HCT116 (cell line): Measurements from ENCODE around the gene COL4A3. TPM values are rescaled to one million over a fixed set of nuclear protein-coding genes. Genes with fewer than 3 reads are reported as not detected.

Experiments
- ATAC-seq: fragments of 200-7000 bp; cut with Tn5 transposase; 2 replicates; pipeline ENCODE4 v1.9.1; 2020; ENCODE audit warnings: mild to moderate bottlenecking, moderate library complexity
- BruUV-seq: library from RNA; stranded (reverse); fragments of 400-500 nt; replicated peaks from 2 replicates; lab custom pipeline; 2021; lab: Mats Ljungman, UMichigan
- CTCF ChIA-PET: fragments of 300-600 bp; sonication (Branson Sonifier 250); formaldehyde crosslinking; loops from one replicate; lab custom pipeline; 2021; ENCODE audit warnings: antibody characterized with exemption; lab: Charles Lee
- POLR2A ChIA-PET: fragments of 300-600, 350-600 bp; sonication (Branson Sonifier 250); formaldehyde crosslinking; loops from one replicate; lab custom pipeline; 2021; ENCODE audit warnings: antibody characterized with exemption; lab: Charles Lee
- RAD21 ChIA-PET, 2 experiments: fragments of 300-600 bp; sonication (Branson Sonifier 250); formaldehyde crosslinking; loops; one replicate each; lab custom pipeline; 2023; ENCODE audit warnings: low total read pairs in 2 of 2; ENCODE audit not compliant: uncharacterized antibody in 2 of 2, unreplicated experiment in 2 of 2, low non-redundant PET in 1 of 2; lab: Charles Lee
- DNase-seq: peaks from one replicate; pipeline ENCODE4 v3.0.0-alpha.2; 2010; ENCODE audit warnings: low read depth, low spot score
- H2AFZ ChIP-seq: fragments of 200-600 bp; shearing (Covaris generic), sonication (generic); 2 replicates; pipeline ENCODE4 v1.6.1; 2017; ENCODE audit warnings: low read depth, mixed run types, mixed read lengths, antibody characterized with exemption, low read length; ENCODE audit not compliant: poor library complexity, severe bottlenecking
- H3K27ac ChIP-seq: 2 replicates; pipeline ENCODE4 v1.5.1; 2012; ENCODE audit warnings: low read depth, low read length
- H3K27me3 ChIP-seq: fragments of 200-600 bp; sonication (generic); 2 replicates; pipeline ENCODE4 v1.6.1; 2016; ENCODE audit warnings: mixed run types, low read length, mixed read lengths; ENCODE audit not compliant: insufficient read depth
- H3K36me3 ChIP-seq, 2 experiments: fragments of 200-500 bp in 1 of 2; fragments of 200-600 bp in 1 of 2; sonication (Bioruptor generic) in 1 of 2; sonication (generic) in 1 of 2; 2 replicates each; pipeline versions ENCODE4 v1.5.1 to v1.6.1; 2014 to 2016; ENCODE audit warnings: low read length in 2 of 2, inconsistent platforms in 1 of 2, mixed read lengths in 1 of 2, mixed run types in 1 of 2; ENCODE audit not compliant: insufficient read depth in 2 of 2, control insufficient read depth in 1 of 2
- H3K4me1 ChIP-seq, 2 experiments: fragments of 200-600 bp in 1 of 2; sonication (generic) in 1 of 2; 2 replicates each; pipeline versions ENCODE4 v1.5.1 to v1.6.1; 2012 to 2017; ENCODE audit warnings: low read length in 2 of 2, inconsistent platforms in 1 of 2, mild to moderate bottlenecking in 1 of 2, mixed read lengths in 1 of 2, mixed run types in 1 of 2, moderate library complexity in 1 of 2; ENCODE audit not compliant: insufficient read depth in 2 of 2, control insufficient read depth in 1 of 2
- H3K4me2 ChIP-seq: fragments of 200-600 bp; sonication (generic); 2 replicates; pipeline ENCODE4 v1.6.1; 2017; ENCODE audit warnings: mixed run types, low read length, mixed read lengths
- H3K4me3 ChIP-seq, 2 experiments: fragments of 200-600 bp in 1 of 2; sonication (generic) in 1 of 2; replicated peaks in 1 of 2; 2 replicates each; pipeline ENCODE4 v1.5.1; 2011 to 2016; ENCODE audit warnings: low read length in 2 of 2, control low read depth in 1 of 2, low read depth in 1 of 2, mild to moderate bottlenecking in 1 of 2, mixed read lengths in 1 of 2, mixed run types in 1 of 2
- H3K79me2 ChIP-seq: fragments of 200-600 bp; sonication (generic); 2 replicates; pipeline ENCODE4 v1.6.1; 2017; ENCODE audit warnings: mild to moderate bottlenecking, mixed run types, low read length, moderate library complexity, mixed read lengths; ENCODE audit not compliant: insufficient read depth
- H3K9ac ChIP-seq: fragments of 200-600 bp; sonication (generic); 2 replicates; pipeline ENCODE4 v1.6.1; 2016; ENCODE audit warnings: low read length, mixed read lengths
- H3K9me2 ChIP-seq: fragments of 200-600 bp; sonication (generic), shearing (Covaris generic); 2 replicates; pipeline ENCODE4 v1.6.1; 2017; ENCODE audit warnings: mixed run types, mild to moderate bottlenecking, moderate library complexity; ENCODE audit not compliant: insufficient read depth
- H3K9me3 ChIP-seq, 2 experiments: fragments of 200-500 bp in 1 of 2; fragments of 200-600 bp in 1 of 2; sonication (Bioruptor generic) in 1 of 2; sonication (generic) in 1 of 2; 2 replicates each; pipeline ENCODE4 v1.6.1; 2014 to 2017; ENCODE audit warnings: low read length in 2 of 2, mixed read lengths in 2 of 2, inconsistent platforms in 1 of 2, low read depth in 1 of 2, mild to moderate bottlenecking in 1 of 2, mixed run types in 1 of 2, moderate library complexity in 1 of 2; ENCODE audit not compliant: control insufficient read depth in 1 of 2, insufficient read depth in 1 of 2
- H4K20me1 ChIP-seq: fragments of 200-600 bp; sonication (generic), shearing (Covaris generic); 2 replicates; pipeline ENCODE4 v1.6.1; 2017; ENCODE audit warnings: mixed run types, mild to moderate bottlenecking, moderate library complexity; ENCODE audit not compliant: insufficient read depth
- CEBPB ChIP-seq: IDR thresholded peaks from 2 replicates; pipeline ENCODE4 v1.6.1; 2012; ENCODE audit warnings: low read depth
- EGR1 ChIP-seq: IDR thresholded peaks from 2 replicates; pipeline ENCODE4 v1.6.1; 2012; ENCODE audit warnings: low read depth
- ELF1 ChIP-seq: IDR thresholded peaks from 2 replicates; pipeline ENCODE4 v1.6.1; 2012; ENCODE audit warnings: low read depth, borderline replicate concordance
- EZH2 ChIP-seq: fragments of 200-600 bp; sonication (generic); IDR thresholded peaks from 2 replicates; pipeline ENCODE4 v1.6.1; 2017; ENCODE audit warnings: antibody characterized with exemption, mixed run types
- EZH2phosphoT487 ChIP-seq: fragments of 200-600 bp; IDR thresholded peaks from 2 replicates; pipeline ENCODE4 v1.6.1; 2018; ENCODE audit warnings: antibody characterized with exemption, borderline replicate concordance
- FOSL1 ChIP-seq: IDR thresholded peaks from 2 replicates; pipeline ENCODE4 v1.6.1; 2012; ENCODE audit warnings: low read depth
- JUND ChIP-seq: IDR thresholded peaks from 2 replicates; pipeline ENCODE4 v1.6.1; 2012
- POLR2AphosphoS5 ChIP-seq: IDR thresholded peaks from 2 replicates; pipeline ENCODE4 v1.6.1; 2011; ENCODE audit warnings: mild to moderate bottlenecking, low read depth, low read length, moderate library complexity
- RAD21 ChIP-seq: IDR thresholded peaks from 2 replicates; pipeline ENCODE4 v1.6.1; 2012; ENCODE audit warnings: low read depth, mild to moderate bottlenecking
- SIN3A ChIP-seq: IDR thresholded peaks from 2 replicates; pipeline ENCODE4 v1.6.1; 2012; ENCODE audit warnings: low read depth
- SRF ChIP-seq: IDR thresholded peaks from 2 replicates; pipeline ENCODE4 v1.6.1; 2012; ENCODE audit warnings: low read depth
- TCF7L2 ChIP-seq: IDR thresholded peaks from 2 replicates; pipeline ENCODE4 v1.7.0; 2011; ENCODE audit warnings: borderline replicate concordance, inconsistent platforms; ENCODE audit not compliant: insufficient read depth, insufficient read length; ENCODE audit errors: extremely low read depth
- YY1 ChIP-seq: IDR thresholded peaks from 2 replicates; pipeline ENCODE4 v1.6.1; 2011; ENCODE audit warnings: low read length, low read depth, moderate library complexity, mild to moderate bottlenecking; ENCODE audit not compliant: insufficient replicate concordance; ENCODE audit errors: extremely low read depth
- intact Hi-C: fragments of 100-400 bp; cut with micrococcal nuclease; formaldehyde crosslinking; loops from 2 replicates; pipeline ENCODE4 v1.10.0; 2022
- total RNA-seq: library from RNA; stranded (reverse); gene quantifications from one replicate; pipeline ENCODE4 v1.2.1, GENCODE V29; 2021; ENCODE audit not compliant: unreplicated experiment
- TF ChIP-seq, protein P1 (sequence below): IDR thresholded peaks from 2 replicates; pipeline ENCODE4 v1.6.1; 2011; ENCODE audit warnings: mild to moderate bottlenecking, low read length, moderate library complexity; ENCODE audit not compliant: insufficient replicate concordance; ENCODE audit errors: extremely low read depth
- TF ChIP-seq, protein P2 (sequence below): IDR thresholded peaks from 2 replicates; pipeline ENCODE4 v1.6.1; 2012

COL4A3 gene
- total RNA-seq, 1 experiment from 2014 or later, result 4.9 TPM

DNA sequence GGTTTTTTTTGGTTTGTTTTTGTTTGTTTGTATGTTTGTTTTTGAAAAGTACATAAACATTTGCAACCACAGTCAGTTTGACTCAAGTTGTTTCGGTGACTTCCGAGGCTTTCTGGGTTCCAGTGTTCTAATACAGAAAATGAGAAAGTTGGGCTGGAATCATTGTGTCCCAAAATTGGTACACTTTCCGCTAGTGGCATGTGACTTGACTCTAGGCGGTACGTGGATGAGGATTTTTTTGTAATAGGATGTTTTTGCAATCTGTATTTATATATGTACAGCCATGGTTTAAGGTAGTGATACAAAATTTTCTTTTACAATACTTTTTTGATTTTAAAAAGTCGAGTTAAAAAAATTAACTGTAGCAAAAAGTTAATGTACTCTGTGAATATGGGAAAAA is 162.4 kb downstream of the COL4A3 start (continued):
- no peak for TF ChIP-seq EZH2phosphoT487

DNA sequence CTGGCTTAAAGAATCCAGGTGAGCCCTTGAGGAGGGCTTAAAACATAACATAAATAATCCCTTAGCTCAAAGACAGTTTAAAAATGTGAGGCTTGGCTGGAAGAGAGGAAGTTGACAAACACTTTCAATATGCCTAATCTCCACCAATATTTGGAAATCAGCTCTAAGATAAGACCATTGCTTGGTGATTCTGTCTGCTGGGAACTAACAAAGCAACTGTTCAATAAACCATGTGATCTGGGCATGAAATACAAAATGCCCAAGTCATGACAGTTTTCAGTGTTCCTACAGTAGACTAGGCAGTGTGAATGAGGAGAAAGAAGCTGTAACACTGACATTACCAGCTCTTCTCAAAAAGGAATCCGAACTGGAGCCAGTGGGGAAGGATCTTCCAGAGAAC is 171.3 kb downstream of the COL4A3 start:
- H3K4me2 ChIP-seq, result no peak overlapping the region
- H3K9me3 ChIP-seq, result no peaks in the 10 kb centered on the region
- ChIA-PET POLR2A (no interaction called here), CTCF (no interaction called here), RAD21 (no interaction called here)
- no peak overlapping the region for H3K27ac ChIP-seq
- H3K9me2 ChIP-seq, result no peaks in the 10 kb centered on the region
- H2AFZ ChIP-seq, result no peak overlapping the region
- H3K36me3 ChIP-seq, result peaks cover 14 to 21% of the 10 kb centered on the region in 2 experiments
- no peak for ATAC-seq
- H3K4me1 ChIP-seq, result no peaks in the 10 kb centered on the region
- TF ChIP-seq ELF1 (no peak), RAD21 (no peak), EGR1 (no peak), JUND (no peak), FOSL1 (no peak), EZH2 (no peak), TCF7L2 (no peak), SIN3A (no peak), CEBPB (no peak), SRF (no peak), EZH2phosphoT487 (no peak), YY1 (no peak), POLR2AphosphoS5 (no peak)
- TF ChIP-seq, protein P1, sequence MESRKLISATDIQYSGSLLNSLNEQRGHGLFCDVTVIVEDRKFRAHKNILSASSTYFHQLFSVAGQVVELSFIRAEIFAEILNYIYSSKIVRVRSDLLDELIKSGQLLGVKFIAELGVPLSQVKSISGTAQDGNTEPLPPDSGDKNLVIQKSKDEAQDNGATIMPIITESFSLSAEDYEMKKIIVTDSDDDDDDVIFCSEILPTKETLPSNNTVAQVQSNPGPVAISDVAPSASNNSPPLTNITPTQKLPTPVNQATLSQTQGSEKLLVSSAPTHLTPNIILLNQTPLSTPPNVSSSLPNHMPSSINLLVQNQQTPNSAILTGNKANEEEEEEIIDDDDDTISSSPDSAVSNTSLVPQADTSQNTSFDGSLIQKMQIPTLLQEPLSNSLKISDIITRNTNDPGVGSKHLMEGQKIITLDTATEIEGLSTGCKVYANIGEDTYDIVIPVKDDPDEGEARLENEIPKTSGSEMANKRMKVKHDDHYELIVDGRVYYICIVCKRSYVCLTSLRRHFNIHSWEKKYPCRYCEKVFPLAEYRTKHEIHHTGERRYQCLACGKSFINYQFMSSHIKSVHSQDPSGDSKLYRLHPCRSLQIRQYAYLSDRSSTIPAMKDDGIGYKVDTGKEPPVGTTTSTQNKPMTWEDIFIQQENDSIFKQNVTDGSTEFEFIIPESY, result no peak
- TF ChIP-seq, protein P2, sequence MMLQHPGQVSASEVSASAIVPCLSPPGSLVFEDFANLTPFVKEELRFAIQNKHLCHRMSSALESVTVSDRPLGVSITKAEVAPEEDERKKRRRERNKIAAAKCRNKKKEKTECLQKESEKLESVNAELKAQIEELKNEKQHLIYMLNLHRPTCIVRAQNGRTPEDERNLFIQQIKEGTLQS, result no peak
- H3K79me2 ChIP-seq, result peaks cover 10% of the 10 kb centered on the region
- no TSS peak for BruUV-seq
- DNase-seq, result no peak
- H4K20me1 ChIP-seq, result no peaks in the 10 kb centered on the region
- H3K27me3 ChIP-seq, result no peaks in the 10 kb centered on the region
- intact Hi-C loops, result no loop called here
- H3K4me3 ChIP-seq, result no peak overlapping the region
- H3K9ac ChIP-seq, result no peak overlapping the region
